ENCODE data around the gene LMBR1. TPM values are rescaled to one million over a fixed set of nuclear protein-coding genes. Genes with fewer than 3 reads are reported as not detected.

The LMBR1 gene
- total RNA-seq, 1 donor from 2014 or later: 73.7 TPM

GRCh38 chr7:156735851-156736250, 157.1 kb downstream of the LMBR1 start:
- no peak for TF ChIP-seq CTCF (IDR thresholded peaks at IDR 0.05; ENCODE audit: insufficient read depth, low read length, severe bottlenecking)
- Histone ChIP-seq H3K27me3 (ENCODE audit: control insufficient read depth, insufficient read depth, low read length) (no peaks in the 10 kb centered on the region), H3K36me3 (ENCODE audit: control insufficient read depth, insufficient read depth, low read length) (no peaks in the 10 kb centered on the region), H3K4me3 (ENCODE audit: low read depth, low read length) (no peak overlapping the region)
- FAIRE-seq: no peak
- DNase-seq (ENCODE audit: low read depth): no peak

GRCh38 chr7:156733638-156734037, 159.3 kb downstream of the LMBR1 start:
- H3K36me3 ChIP-seq (ENCODE audit: control insufficient read depth, insufficient read depth, low read length): no peaks in the 10 kb centered on the region
- TF ChIP-seq CTCF (IDR thresholded peaks at IDR 0.05; ENCODE audit: insufficient read depth, low read length, severe bottlenecking): no peak
- FAIRE-seq: no peak
- H3K27me3 ChIP-seq (ENCODE audit: control insufficient read depth, insufficient read depth, low read length): no peaks in the 10 kb centered on the region
- no peak overlapping the region for H3K4me3 ChIP-seq (ENCODE audit: low read depth, low read length)
- DNase-seq (ENCODE audit: low read depth): no peak

GRCh38 chr7:156732091-156732625, 160.8 kb downstream of the LMBR1 start:
- TF ChIP-seq CTCF (IDR thresholded peaks at IDR 0.05; ENCODE audit: insufficient read depth, low read length, severe bottlenecking): no peak
- H3K4me3 ChIP-seq (ENCODE audit: low read depth, low read length): no peak overlapping the region
- FAIRE-seq: no peak
- H3K27me3 ChIP-seq (ENCODE audit: control insufficient read depth, insufficient read depth, low read length): no peaks in the 10 kb centered on the region
- DNase-seq (ENCODE audit: low read depth): no peak
- H3K36me3 ChIP-seq (ENCODE audit: control insufficient read depth, insufficient read depth, low read length): no peaks in the 10 kb centered on the region

- Histone ChIP-seq H3K36me3 (ENCODE audit: control insufficient read depth, insufficient read depth, low read length) (no peaks in the 10 kb centered on the region), H3K27me3 (ENCODE audit: control insufficient read depth, insufficient read depth, low read length) (no peaks in the 10 kb centered on the region), H3K4me3 (ENCODE audit: low read depth, low read length) (no peak overlapping the region)
- DNase-seq (ENCODE audit: low read depth): no peak
- no peak for FAIRE-seq
- no peak for TF ChIP-seq CTCF (IDR thresholded peaks at IDR 0.05; ENCODE audit: insufficient read depth, low read length, severe bottlenecking)
These were observed 161.3 kb downstream of the LMBR1 start for GRCh38 chr7:156731651-156732050.

- H3K36me3 ChIP-seq (ENCODE audit: control insufficient read depth, insufficient read depth, low read length): no peaks in the 10 kb centered on the region
- FAIRE-seq (no peak), DNase-seq (ENCODE audit: low read depth) (no peak)
- no peak overlapping the region for H3K4me3 ChIP-seq (ENCODE audit: low read depth, low read length)
- no peaks in the 10 kb centered on the region for H3K27me3 ChIP-seq (ENCODE audit: control insufficient read depth, insufficient read depth, low read length)
- TF ChIP-seq CTCF (IDR thresholded peaks at IDR 0.05; ENCODE audit: insufficient read depth, low read length, severe bottlenecking): no peak
These were observed 167.0 kb downstream of the LMBR1 start for GRCh38 chr7:156725936-156726335.

- Histone ChIP-seq H3K4me3 (ENCODE audit: low read depth, low read length) (no peak overlapping the region), H3K27me3 (ENCODE audit: control insufficient read depth, insufficient read depth, low read length) (no peaks in the 10 kb centered on the region), H3K36me3 (ENCODE audit: control insufficient read depth, insufficient read depth, low read length) (no peaks in the 10 kb centered on the region)
- no peak for TF ChIP-seq CTCF (IDR thresholded peaks at IDR 0.05; ENCODE audit: insufficient read depth, low read length, severe bottlenecking)
- DNase-seq (ENCODE audit: low read depth) (peak; percentile 69), FAIRE-seq (peak; percentile 18)
These were observed 167.9 kb downstream of the LMBR1 start for GRCh38 chr7:156725073-156725472.

Data from bronchial epithelial cell (primary cell).